Measurements from ENCODE around the gene GRID1.

The GRID1 gene

GRCh38 chr10:86311190-86311589 lies 55.4 kb downstream of the GRID1 start:
- Histone ChIP-seq H2AFZ (ENCODE audit: low read depth, low read length) (no peak overlapping the region), H2BK5ac (ENCODE audit: low read depth, low read length, poor library complexity, severe bottlenecking) (no peak overlapping the region), H3K36me3 (ENCODE audit: control insufficient read depth in 1 of 2, insufficient read depth in 2 of 2, low read depth in 1 of 2, low read length in 2 of 2) (no peaks in the 10 kb centered on the region), H3K14ac (ENCODE audit: low read length in 2 of 2) (no peak overlapping the region), H3K4me3 (ENCODE audit: insufficient read depth in 1 of 2, low read depth in 1 of 2, low read length in 2 of 2) (no peak overlapping the region), H3K4ac (ENCODE audit: low read depth in 1 of 2, low read length in 2 of 2) (no peak overlapping the region), H3K9me3 (ENCODE audit: control insufficient read depth, low read length) (no peaks in the 10 kb centered on the region), H3K23ac (ENCODE audit: low read length in 2 of 2) (no peak overlapping the region), H3K9ac (ENCODE audit: low read length) (no peak overlapping the region), H4K91ac (ENCODE audit: low read length) (no peak overlapping the region), H4K8ac (ENCODE audit: low read length) (no peak overlapping the region), H2BK12ac (ENCODE audit: low read length in 2 of 2) (no peak overlapping the region), H3K27ac (ENCODE audit: low read length, poor library complexity, severe bottlenecking) (no peak overlapping the region), H3K18ac (ENCODE audit: low read depth in 1 of 2, low read length in 2 of 2) (no peak overlapping the region), H3K4me1 (ENCODE audit: control insufficient read depth, insufficient read depth, low read depth, low read length) (no peaks in the 10 kb centered on the region), H3K79me1 (replicated peaks; ENCODE audit: low read length, poor library complexity, severe bottlenecking) (no peaks in the 10 kb centered on the region), H3K27me3 (ENCODE audit: control insufficient read depth in 1 of 2, insufficient read depth in 1 of 2, low read length in 2 of 2) (peaks cover 0 to 7% of the 10 kb centered on the region in 2 experiments), H2BK120ac (ENCODE audit: low read depth, low read length) (no peak overlapping the region), H2AK5ac (ENCODE audit: low read length, severe bottlenecking) (no peak overlapping the region), H2BK15ac (ENCODE audit: low read depth, poor library complexity, severe bottlenecking) (no peak overlapping the region), H3K4me2 (ENCODE audit: low read length, poor library complexity, severe bottlenecking) (no peak overlapping the region)
- DNase-seq = no peak
- WGBS = 79% methylated on average over 3 of the region's 3 CpGs

GRCh38 chr10:86310702-86311101 lies 55.9 kb downstream of the GRID1 start:
- H3K4me2 ChIP-seq (ENCODE audit: low read length, poor library complexity, severe bottlenecking) = no peak overlapping the region
- H4K8ac ChIP-seq (ENCODE audit: low read length) = no peak overlapping the region
- H2AFZ ChIP-seq (ENCODE audit: low read depth, low read length) = no peak overlapping the region
- no peak overlapping the region for H3K27ac ChIP-seq (ENCODE audit: low read length, poor library complexity, severe bottlenecking)
- H3K14ac ChIP-seq (ENCODE audit: low read length in 2 of 2) = no peak overlapping the region
- H3K18ac ChIP-seq (ENCODE audit: low read depth in 1 of 2, low read length in 2 of 2) = no peak overlapping the region
- no peaks in the 10 kb centered on the region for H3K36me3 ChIP-seq (ENCODE audit: control insufficient read depth in 1 of 2, insufficient read depth in 2 of 2, low read depth in 1 of 2, low read length in 2 of 2)
- H3K9me3 ChIP-seq (ENCODE audit: control insufficient read depth, low read length) = no peaks in the 10 kb centered on the region
- no peak overlapping the region for H2BK15ac ChIP-seq (ENCODE audit: low read depth, poor library complexity, severe bottlenecking)
- no peaks in the 10 kb centered on the region for H3K4me1 ChIP-seq (ENCODE audit: control insufficient read depth, insufficient read depth, low read depth, low read length)
- no peak overlapping the region for H3K4ac ChIP-seq (ENCODE audit: low read depth in 1 of 2, low read length in 2 of 2)
- peaks cover 0 to 7% of the 10 kb centered on the region in 2 experiments for H3K27me3 ChIP-seq (ENCODE audit: control insufficient read depth in 1 of 2, insufficient read depth in 1 of 2, low read length in 2 of 2)
- no peak overlapping the region for H4K91ac ChIP-seq (ENCODE audit: low read length)
- H3K9ac ChIP-seq (ENCODE audit: low read length) = no peak overlapping the region
- no peaks in the 10 kb centered on the region for H3K79me1 ChIP-seq (replicated peaks; ENCODE audit: low read length, poor library complexity, severe bottlenecking)
- H2BK12ac ChIP-seq (ENCODE audit: low read length in 2 of 2) = no peak overlapping the region
- no peak overlapping the region for H3K23ac ChIP-seq (ENCODE audit: low read length in 2 of 2)
- H3K4me3 ChIP-seq (ENCODE audit: insufficient read depth in 1 of 2, low read depth in 1 of 2, low read length in 2 of 2) = no peak overlapping the region
- no peak overlapping the region for H2BK5ac ChIP-seq (ENCODE audit: low read depth, low read length, poor library complexity, severe bottlenecking)
- no peak for DNase-seq
- 33% methylated on average over 1 of the region's 1 CpG for WGBS
- H2AK5ac ChIP-seq (ENCODE audit: low read length, severe bottlenecking) = no peak overlapping the region
- H2BK120ac ChIP-seq (ENCODE audit: low read depth, low read length) = no peak overlapping the region

GRCh38 chr10:86310291-86310690 lies 56.3 kb downstream of the GRID1 start:
- 88% methylated on average over 2 of the region's 2 CpGs for WGBS

GRCh38 chr10:86308056-86308455 lies 58.5 kb downstream of the GRID1 start:
- Histone ChIP-seq H2BK12ac (ENCODE audit: low read length in 2 of 2) (no peak overlapping the region), H2BK5ac (ENCODE audit: low read depth, low read length, poor library complexity, severe bottlenecking) (no peak overlapping the region), H3K9ac (ENCODE audit: low read length) (no peak overlapping the region), H3K14ac (ENCODE audit: low read length in 2 of 2) (no peak overlapping the region), H3K27ac (ENCODE audit: low read length, poor library complexity, severe bottlenecking) (no peak overlapping the region), H3K23ac (ENCODE audit: low read length in 2 of 2) (no peak overlapping the region), H3K27me3 (ENCODE audit: control insufficient read depth in 1 of 2, insufficient read depth in 1 of 2, low read length in 2 of 2) (peaks cover 0 to 7% of the 10 kb centered on the region in 2 experiments), H4K91ac (ENCODE audit: low read length) (no peak overlapping the region), H3K18ac (ENCODE audit: low read depth in 1 of 2, low read length in 2 of 2) (no peak overlapping the region), H3K4me3 (ENCODE audit: insufficient read depth in 1 of 2, low read depth in 1 of 2, low read length in 2 of 2) (no peak overlapping the region), H2BK120ac (ENCODE audit: low read depth, low read length) (no peak overlapping the region), H3K36me3 (ENCODE audit: control insufficient read depth in 1 of 2, insufficient read depth in 2 of 2, low read depth in 1 of 2, low read length in 2 of 2) (no peaks in the 10 kb centered on the region), H3K4ac (ENCODE audit: low read depth in 1 of 2, low read length in 2 of 2) (no peak overlapping the region), H2AK5ac (ENCODE audit: low read length, severe bottlenecking) (no peak overlapping the region), H2AFZ (ENCODE audit: low read depth, low read length) (no peak overlapping the region), H3K4me2 (ENCODE audit: low read length, poor library complexity, severe bottlenecking) (no peak overlapping the region), H3K4me1 (ENCODE audit: control insufficient read depth, insufficient read depth, low read depth, low read length) (no peaks in the 10 kb centered on the region), H3K9me3 (ENCODE audit: control insufficient read depth, low read length) (no peaks in the 10 kb centered on the region), H2BK15ac (ENCODE audit: low read depth, poor library complexity, severe bottlenecking) (no peak overlapping the region), H3K79me1 (replicated peaks; ENCODE audit: low read length, poor library complexity, severe bottlenecking) (no peaks in the 10 kb centered on the region), H4K8ac (ENCODE audit: low read length) (no peak overlapping the region)
- WGBS = 60% methylated on average over 1 of the region's 1 CpG
- no peak for DNase-seq

More at GRCh38 chr10:86310291-86310690, 56.3 kb downstream of the GRID1 start:
- no peak overlapping the region for H2AK5ac ChIP-seq (ENCODE audit: low read length, severe bottlenecking)
- no peaks in the 10 kb centered on the region for H3K9me3 ChIP-seq (ENCODE audit: control insufficient read depth, low read length)
- H3K23ac ChIP-seq (ENCODE audit: low read length in 2 of 2) = no peak overlapping the region
- H3K4me3 ChIP-seq (ENCODE audit: insufficient read depth in 1 of 2, low read depth in 1 of 2, low read length in 2 of 2) = no peak overlapping the region
- H2BK12ac ChIP-seq (ENCODE audit: low read length in 2 of 2) = no peak overlapping the region
- no peak overlapping the region for H3K4ac ChIP-seq (ENCODE audit: low read depth in 1 of 2, low read length in 2 of 2)
- no peak overlapping the region for H3K9ac ChIP-seq (ENCODE audit: low read length)
- no peak overlapping the region for H3K27ac ChIP-seq (ENCODE audit: low read length, poor library complexity, severe bottlenecking)
- no peaks in the 10 kb centered on the region for H3K4me1 ChIP-seq (ENCODE audit: control insufficient read depth, insufficient read depth, low read depth, low read length)
- no peak overlapping the region for H3K14ac ChIP-seq (ENCODE audit: low read length in 2 of 2)
- H2BK120ac ChIP-seq (ENCODE audit: low read depth, low read length) = no peak overlapping the region
- H2BK15ac ChIP-seq (ENCODE audit: low read depth, poor library complexity, severe bottlenecking) = no peak overlapping the region
- DNase-seq = no peak
- no peak overlapping the region for H4K8ac ChIP-seq (ENCODE audit: low read length)
- H2AFZ ChIP-seq (ENCODE audit: low read depth, low read length) = no peak overlapping the region
- H3K4me2 ChIP-seq (ENCODE audit: low read length, poor library complexity, severe bottlenecking) = no peak overlapping the region
- no peak overlapping the region for H2BK5ac ChIP-seq (ENCODE audit: low read depth, low read length, poor library complexity, severe bottlenecking)
- no peaks in the 10 kb centered on the region for H3K36me3 ChIP-seq (ENCODE audit: control insufficient read depth in 1 of 2, insufficient read depth in 2 of 2, low read depth in 1 of 2, low read length in 2 of 2)
- H3K79me1 ChIP-seq (replicated peaks; ENCODE audit: low read length, poor library complexity, severe bottlenecking) = no peaks in the 10 kb centered on the region
- H3K27me3 ChIP-seq (ENCODE audit: control insufficient read depth in 1 of 2, insufficient read depth in 1 of 2, low read length in 2 of 2) = peaks cover 0 to 7% of the 10 kb centered on the region in 2 experiments
- H3K18ac ChIP-seq (ENCODE audit: low read depth in 1 of 2, low read length in 2 of 2) = no peak overlapping the region
- no peak overlapping the region for H4K91ac ChIP-seq (ENCODE audit: low read length)

Data from mesenchymal stem cell (in vitro differentiated cells and primary cell).